Breast epithelium (tissue), 4 donors: Measurements from ENCODE around the gene ERN2. TPM values are rescaled to one million over a fixed set of nuclear protein-coding genes. Genes with fewer than 3 reads are reported as not detected.
"Not testable (repeated sequence)": the region's sequence is repeated elsewhere in the genome, so short reads cannot be mapped to it uniquely, and the experiment has no call there.

Experiments used
- DNase-seq, 2 donors: peaks; one replicate each; pipeline ENCODE4 v3.0.0-alpha.2; 2019; ENCODE audit warnings: low spot score in 2 of 2
- H3K27ac ChIP-seq, 2 donors: fragments of 200-600 bp; sonication (generic) in 1 of 2; one replicate each; pipeline ENCODE4 v1.5.1; 2016 to 2019; ENCODE audit warnings: mild to moderate bottlenecking in 1 of 2
- H3K27me3 ChIP-seq, 2 donors: fragments of 200-600 bp; sonication (generic) in 1 of 2; one replicate each; pipeline versions ENCODE4 v1.5.1 to v1.6.0; 2017 to 2019; ENCODE audit warnings: control low read depth in 1 of 2, mild to moderate bottlenecking in 1 of 2
- H3K36me3 ChIP-seq: fragments of 200-600 bp; one replicate; pipeline ENCODE4 v1.5.1; 2019
- H3K4me1 ChIP-seq, 2 donors: fragments of 200-600 bp; sonication (generic); one replicate each; pipeline ENCODE4 v1.5.1; 2016 to 2019; ENCODE audit warnings: control low read depth in 1 of 2
- H3K4me3 ChIP-seq, 3 donors: fragments of 200-600 bp; sonication (generic); 1 replicate in 2 of 3; 2 replicates in 1 of 3; pipeline ENCODE4 v1.5.1; 2016 to 2019; ENCODE audit warnings: mild to moderate bottlenecking in 3 of 3, moderate library complexity in 2 of 3
- H3K9me3 ChIP-seq, 2 donors: fragments of 200-600 bp; sonication (generic) in 1 of 2; one replicate each; pipeline ENCODE4 v1.5.1; 2016 to 2019; ENCODE audit warnings: control low read depth in 1 of 2
- CTCF ChIP-seq, 3 donors: fragments of 450-650 bp; IDR thresholded peaks; one replicate each; pipeline ENCODE4 v1.5.1; 2016 to 2017; ENCODE audit warnings: antibody characterized with exemption in 3 of 3, mild to moderate bottlenecking in 3 of 3, moderate library complexity in 3 of 3
- POLR2A ChIP-seq: fragments of 450-650 bp; IDR thresholded peaks from one replicate; pipeline ENCODE4 v1.6.1; 2016; ENCODE audit warnings: antibody characterized with exemption, mild to moderate bottlenecking, moderate library complexity
- POLR2AphosphoS5 ChIP-seq, 3 donors: sonication (generic); formaldehyde crosslinking; IDR thresholded peaks; one replicate each; pipeline ENCODE4 v1.6.1; 2017; ENCODE audit warnings: antibody characterized with exemption in 3 of 3
- intact Hi-C: fragments of 100-400 bp; cut with DNase I; formaldehyde crosslinking; loops from one replicate; pipeline ENCODE4 v1.15.1; 2023; ENCODE audit warnings: low total_unique reads
- total RNA-seq, 3 donors: library from RNA; depleted of rRNA; stranded (reverse); fragments of >200 nt; gene quantifications; one replicate each; pipeline ENCODE4 v1.1.0, GENCODE V29; 2016

The ERN2 gene
- total RNA-seq, 3 donors from 2014 or later, result 0.33 TPM; not detected in 2

- H3K27me3 ChIP-seq, result peaks cover 0 to 11% of the 10 kb centered on the region in 2 donors
- no peak overlapping the region for H3K27ac ChIP-seq
- no peak for DNase-seq
- TF ChIP-seq CTCF (IDR thresholded peaks at IDR 0.05), result no peak
- TF ChIP-seq POLR2A, result no peak
- no peak for TF ChIP-seq POLR2AphosphoS5 (IDR thresholded peaks at IDR 0.05)
- H3K9me3 ChIP-seq, result no peaks in the 10 kb centered on the region
- intact Hi-C loops, result no loop called here
- H3K4me1 ChIP-seq, result no peaks in the 10 kb centered on the region
- no peak overlapping the region for H3K4me3 ChIP-seq
- no peaks in the 10 kb centered on the region for H3K36me3 ChIP-seq
Measured at GRCh38 chr16:23741675-23742303, 28.8 kb upstream of the ERN2 start.

GRCh38 chr16:23739516-23739915 lies 26.5 kb upstream of the ERN2 start:
- no peak for DNase-seq
- no peaks in the 10 kb centered on the region for H3K4me1 ChIP-seq
- no peak overlapping the region for H3K27ac ChIP-seq
- intact Hi-C loops, result no loop called here
- H3K4me3 ChIP-seq, result no peak overlapping the region
- no peaks in the 10 kb centered on the region for H3K9me3 ChIP-seq
- H3K27me3 ChIP-seq, result peaks cover 0 to 6% of the 10 kb centered on the region in 2 donors
- TF ChIP-seq CTCF (IDR thresholded peaks at IDR 0.05) (no peak), POLR2A (no peak), POLR2AphosphoS5 (IDR thresholded peaks at IDR 0.05) (no peak)
- H3K36me3 ChIP-seq, result no peaks in the 10 kb centered on the region

- H3K27me3 ChIP-seq, H3K4me1 ChIP-seq, H3K27ac ChIP-seq, DNase-seq, H3K36me3 ChIP-seq, intact Hi-C loops, H3K9me3 ChIP-seq, H3K4me3 ChIP-seq: not testable (repeated sequence)
Measured at GRCh38 chr16:23737423-23738028, 24.5 kb upstream of the ERN2 start.

GRCh38 chr16:23734176-23734893 lies 21.3 kb upstream of the ERN2 start:
- Histone ChIP-seq H3K36me3 (no peaks in the 10 kb centered on the region), H3K9me3 (no peaks in the 10 kb centered on the region), H3K27me3 (no peaks in the 10 kb centered on the region), H3K4me1 (no peaks in the 10 kb centered on the region), H3K27ac (no peak overlapping the region), H3K4me3 (no peak overlapping the region)
- TF ChIP-seq POLR2AphosphoS5 (IDR thresholded peaks at IDR 0.05), result no peak
- no peak for TF ChIP-seq POLR2A
- TF ChIP-seq CTCF (IDR thresholded peaks at IDR 0.05), result no peak
- intact Hi-C loops, result no loop called here
- no peak for DNase-seq

- Histone ChIP-seq H3K9me3 (no peaks in the 10 kb centered on the region), H3K4me1 (no peaks in the 10 kb centered on the region), H3K27me3 (no peaks in the 10 kb centered on the region), H3K4me3 (no peak overlapping the region), H3K36me3 (no peaks in the 10 kb centered on the region), H3K27ac (no peak overlapping the region)
- no peak for DNase-seq
- intact Hi-C loops, result no loop called here
- no peak for TF ChIP-seq POLR2AphosphoS5 (IDR thresholded peaks at IDR 0.05)
- no peak for TF ChIP-seq CTCF (IDR thresholded peaks at IDR 0.05)
- no peak for TF ChIP-seq POLR2A
Measured at GRCh38 chr16:23729503-23730424, 16.7 kb upstream of the ERN2 start.
